Activated CD8-positive, alpha-beta memory T cell treated with anti-CD3 and anti-CD28 coated beads for 4 hours (primary cell): ENCODE results near the gene FAM72B.
"Not testable (repeated sequence)": the region's sequence is repeated elsewhere in the genome, so short reads cannot be mapped to it uniquely, and the experiment has no call there.

ENCODE experiments used
- DNase-seq, 2 donors: peaks; one replicate each; pipeline ENCODE4 v3.0.0-alpha.2; 2020; ENCODE audit warnings: low read depth in 2 of 2

FAM72B gene

GRCh38 chr1:121152788-121153187 lies 31.4 kb downstream of the FAM72B start:
- DNase-seq = not testable (repeated sequence)

- DNase-seq = not testable (repeated sequence)
These were observed 32.8 kb downstream of the FAM72B start for GRCh38 chr1:121151294-121151693.

- DNase-seq = not testable (repeated sequence)
These were observed 35.5 kb downstream of the FAM72B start for GRCh38 chr1:121148489-121149190.

GRCh38 chr1:121140393-121140792 lies 43.7 kb downstream of the FAM72B start:
- DNase-seq = not testable (repeated sequence)

GRCh38 chr1:121131494-121131893 lies 52.6 kb downstream of the FAM72B start:
- not testable (repeated sequence) for DNase-seq

- not testable (repeated sequence) for DNase-seq
These were observed 65.7 kb downstream of the FAM72B start for GRCh38 chr1:121118480-121118824.
